ENCODE results near the gene APOO.
"Not testable (repeated sequence)": the region's sequence is repeated elsewhere in the genome, so short reads cannot be mapped to it uniquely, and the experiment has no call there.

APOO gene

DNA sequence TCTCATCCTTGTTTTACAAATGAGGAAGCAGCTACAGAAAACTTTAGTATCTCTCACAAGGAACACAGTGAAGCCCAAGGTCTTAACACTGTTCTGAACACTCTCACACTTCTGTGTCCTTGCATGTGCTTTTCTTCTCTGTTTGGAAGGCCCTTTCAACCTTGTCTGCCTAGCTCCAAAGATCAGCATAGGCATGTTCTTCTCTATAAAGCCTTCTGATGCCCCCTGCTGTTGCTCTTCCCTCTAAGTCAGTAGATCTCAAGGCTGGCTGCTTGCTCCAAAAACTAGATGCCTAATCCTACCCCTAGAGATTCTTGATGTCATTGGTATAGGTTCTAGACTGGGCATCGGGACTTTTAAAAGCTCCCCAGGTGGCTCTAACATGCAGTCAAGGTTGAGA, 5.9 kb downstream of the APOO start:
- DNase-seq: peak; percentile 38 to 55

GRCh38 chrX:23901060-23901459, 6.7 kb downstream of the APOO start:
- no peak for DNase-seq

DNA sequence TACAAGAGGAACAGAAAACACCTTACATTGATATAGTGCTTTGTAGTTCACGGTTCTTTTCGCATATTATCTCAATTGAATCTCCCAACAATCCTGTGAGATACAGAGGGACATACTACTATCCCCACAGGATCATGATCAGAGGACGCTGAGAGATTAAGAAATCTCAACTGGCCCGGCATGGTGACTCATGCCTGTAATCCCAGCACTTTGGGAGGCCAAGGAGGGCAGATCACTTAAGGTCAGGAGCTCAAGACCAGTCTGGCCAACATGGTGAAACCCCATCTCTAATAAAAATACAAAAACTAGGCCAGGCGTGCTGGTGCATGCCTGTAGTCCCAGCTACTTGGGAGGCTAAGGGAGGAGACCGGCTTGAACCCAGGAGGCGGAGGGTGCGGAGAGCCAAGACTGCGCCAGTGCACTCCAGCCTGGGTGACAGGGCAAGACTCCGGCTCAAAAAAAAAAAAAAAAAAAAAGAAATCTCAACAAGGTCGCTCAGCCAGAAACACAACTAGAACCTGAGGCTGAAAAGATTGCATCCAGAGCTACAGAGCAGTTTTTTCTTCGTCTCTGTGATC, 7.4 kb downstream of the APOO start:
- DNase-seq: no peak

DNA sequence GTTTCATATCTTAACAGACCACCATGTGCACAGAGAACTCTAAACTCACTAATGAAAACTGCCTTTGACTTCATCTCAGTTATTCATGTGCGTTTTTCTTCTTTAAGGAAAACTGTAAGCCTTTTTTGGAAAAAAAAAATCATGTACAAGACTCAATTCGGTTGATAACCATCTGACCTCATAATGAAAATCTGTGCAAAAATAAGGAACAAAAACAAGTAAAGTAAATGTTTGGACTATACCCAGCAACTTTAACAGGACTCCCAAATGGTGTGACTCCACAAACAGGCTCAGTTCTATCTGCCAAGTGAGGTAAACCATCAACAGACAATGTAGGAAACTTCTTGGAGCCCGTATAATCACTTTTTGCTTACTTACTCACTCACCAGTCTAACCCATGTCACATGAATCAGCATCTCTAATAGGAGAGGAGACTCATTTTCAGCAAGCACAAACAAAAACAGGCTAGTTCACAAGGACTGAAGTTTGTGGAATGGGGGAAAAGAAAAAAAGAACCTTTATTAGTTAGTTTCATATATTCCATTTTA, 9.3 kb downstream of the APOO start:
- DNase-seq: no peak

- DNase-seq: no peak
Observed at GRCh38 chrX:23896981-23897380, 10.8 kb downstream of the APOO start.

DNA sequence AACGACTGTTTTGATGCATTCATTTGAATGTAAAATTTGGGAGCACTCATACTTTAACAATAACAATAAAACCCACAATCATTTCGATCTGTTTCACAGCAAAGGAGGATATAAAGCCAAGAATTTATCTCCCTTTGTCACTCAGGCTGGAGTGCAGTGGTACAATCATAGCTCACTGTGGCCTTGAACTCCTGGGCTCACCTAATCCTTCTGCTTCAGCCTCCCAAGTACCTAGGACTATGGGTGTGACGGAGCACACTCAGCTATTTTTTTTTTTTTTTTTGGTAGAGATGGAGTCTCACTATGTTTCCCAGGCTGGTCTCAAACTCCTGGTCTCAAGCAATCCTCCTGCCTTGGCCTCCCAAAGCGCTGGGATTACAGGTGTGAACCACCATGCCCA, 11.2 kb downstream of the APOO start:
- not testable (repeated sequence) for DNase-seq

DNA sequence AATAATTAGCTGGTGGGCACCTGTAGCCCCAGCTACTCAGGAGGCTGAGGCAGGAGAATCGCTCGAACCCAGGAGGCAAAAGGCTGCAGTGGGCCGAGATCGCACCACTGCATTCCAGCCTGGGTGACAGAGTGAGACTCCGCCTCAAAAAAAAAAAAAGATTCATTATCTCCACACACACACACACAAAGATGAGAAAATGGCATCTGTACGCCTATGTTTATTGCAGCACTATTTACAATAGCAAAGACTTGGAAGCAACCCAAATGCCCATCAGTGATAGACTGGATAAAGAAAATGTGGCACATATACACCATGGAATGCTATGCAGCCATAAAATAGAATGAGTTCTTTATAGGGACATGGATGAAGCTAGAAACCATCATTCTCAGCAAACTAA, 12.7 kb downstream of the APOO start:
- not testable (repeated sequence) for DNase-seq

GRCh38 chrX:23890933-23891332, 16.8 kb downstream of the APOO start:
- DNase-seq: no peak

- no peak for DNase-seq
Observed at GRCh38 chrX:23888887-23889501, 18.7 kb downstream of the APOO start.

GRCh38 chrX:23887918-23888317, 19.8 kb downstream of the APOO start:
- DNase-seq: no peak

- no peak for DNase-seq
Observed at GRCh38 chrX:23887451-23887850, 20.3 kb downstream of the APOO start.

DNA sequence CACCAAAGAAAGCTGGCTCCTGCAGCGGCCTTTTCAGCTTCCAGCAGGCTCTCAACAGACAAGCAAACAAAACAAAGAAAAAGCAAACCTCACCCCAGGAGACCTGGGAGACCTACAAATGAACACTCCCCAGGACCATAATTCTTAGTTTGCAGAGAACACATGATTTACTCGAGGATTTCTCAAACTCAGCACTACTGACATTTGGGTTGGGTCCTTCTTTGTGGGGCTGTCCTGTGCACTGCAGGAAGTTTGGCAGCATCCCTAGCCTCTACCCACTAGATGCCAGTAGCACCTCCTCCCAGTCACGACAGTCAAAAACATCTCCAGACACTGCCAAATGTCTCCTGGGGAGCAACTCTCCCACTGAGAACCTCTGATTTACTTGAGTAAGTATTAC, 21.9 kb downstream of the APOO start:
- peak in 1 of 2 experiments; percentile 26 for DNase-seq

DNA sequence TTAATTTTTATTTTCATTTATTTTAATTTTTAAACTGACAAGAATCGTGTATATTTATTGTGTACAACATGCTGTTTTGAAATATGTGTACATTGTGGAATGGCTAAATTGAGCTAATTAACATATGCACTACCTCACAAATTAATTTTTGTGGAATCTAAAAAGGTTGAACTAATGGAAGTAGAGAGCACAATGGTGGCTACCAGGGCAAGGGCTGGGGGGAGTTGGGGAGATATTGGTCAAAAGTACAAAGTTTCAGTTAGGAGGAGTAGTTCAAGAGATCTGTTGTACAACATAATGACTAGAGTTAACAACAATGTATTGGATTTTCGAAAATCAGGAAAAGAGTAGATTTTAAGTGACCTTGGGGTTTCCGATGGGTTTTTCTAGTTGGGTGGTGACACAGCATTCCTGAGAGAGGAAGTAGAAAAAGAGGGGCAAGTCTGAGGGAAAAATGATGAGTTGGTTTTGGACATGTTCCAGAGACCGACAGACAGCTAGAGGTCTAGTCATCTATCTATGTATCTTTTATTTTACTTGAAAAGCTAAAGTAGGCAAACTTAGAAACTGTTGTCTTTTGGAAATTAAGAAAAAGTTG, 23.2 kb downstream of the APOO start:
- DNase-seq: no peak

GRCh38 chrX:23883737-23884354, 23.9 kb downstream of the APOO start:
- no peak for DNase-seq

GRCh38 chrX:23879380-23880090, 28.2 kb downstream of the APOO start:
- DNase-seq: no peak

GRCh38 chrX:23871905-23872546, 35.7 kb downstream of the APOO start:
- no peak for DNase-seq

GRCh38 chrX:23870041-23870440, 37.7 kb downstream of the APOO start:
- no peak for DNase-seq

- DNase-seq: no peak
Observed at GRCh38 chrX:23864742-23865326, 42.9 kb downstream of the APOO start.

GRCh38 chrX:23861952-23862351, 45.8 kb downstream of the APOO start:
- DNase-seq: not testable (repeated sequence)

DNA sequence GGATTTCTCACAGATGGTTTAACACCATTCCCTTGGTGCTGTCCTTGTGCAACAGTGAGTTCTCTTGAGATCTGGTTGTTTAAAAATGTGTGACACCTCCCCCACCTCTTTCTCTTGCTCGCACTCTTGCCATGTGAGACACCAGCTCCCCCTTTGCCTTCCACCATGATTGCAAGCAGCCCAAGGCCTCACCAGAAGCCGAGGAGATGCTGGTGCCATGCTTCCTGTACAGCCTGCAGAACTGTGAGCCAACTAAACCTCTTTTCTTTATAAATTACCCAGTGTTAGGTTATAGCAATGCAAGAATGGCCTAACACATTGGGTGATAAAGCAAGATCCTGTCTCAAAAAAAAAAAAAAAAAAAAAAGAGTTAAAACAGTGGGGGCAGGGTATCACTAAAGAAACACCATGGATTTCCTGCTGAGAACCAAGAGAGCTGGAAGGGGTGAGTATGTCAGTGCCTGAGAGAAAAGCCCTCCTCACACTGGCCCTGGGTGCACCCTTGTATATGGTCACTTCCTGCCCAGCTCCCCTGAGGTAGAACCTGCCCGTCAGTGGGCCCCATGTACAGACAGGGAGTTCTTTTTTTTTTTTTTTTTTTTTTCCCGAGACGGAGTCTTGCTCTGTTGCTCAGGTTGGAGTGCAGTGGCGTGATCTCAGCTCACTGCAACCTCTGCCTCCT, 46.4 kb downstream of the APOO start:
- no peak for DNase-seq

GRCh38 chrX:23859238-23859637, 48.5 kb downstream of the APOO start:
- DNase-seq: not testable (repeated sequence)

- DNase-seq: no peak
Observed at GRCh38 chrX:23857935-23858334, 49.8 kb downstream of the APOO start.
